Measurements from ENCODE around the gene AOPEP. TPM values are rescaled to one million over a fixed set of nuclear protein-coding genes. Genes with fewer than 3 reads are reported as not detected.

The AOPEP gene
- total RNA-seq, 2 experiments from 2014 or later = 6.9 to 7.0 TPM

GRCh38 chr9:94771096-94771495 is 44.6 kb downstream of the AOPEP start:
- Mint-ChIP-seq H3K4me1 (ENCODE audit: low read depth) (no peaks in the 10 kb centered on the region), H3K4me3 (no peak overlapping the region), H3K9me3 (no peaks in the 10 kb centered on the region), H3K27me3 (no peaks in the 10 kb centered on the region), H3K36me3 (ENCODE audit: low read depth) (peaks cover 11% of the 10 kb centered on the region), H3K27ac (no peak overlapping the region)
- intact Hi-C loops (cut with DNase I, micrococcal nuclease) = no loop called here
- POLR2A ChIA-PET = no interaction called here
- CTCF ChIA-PET = no interaction called here
- Histone ChIP-seq H3K36me3 (ENCODE audit: insufficient read depth, low read length) (no peaks in the 10 kb centered on the region), H3K4me1 (ENCODE audit: insufficient read depth, low read length) (no peaks in the 10 kb centered on the region), H3K9me3 (ENCODE audit: control insufficient read depth in 1 of 2, insufficient read depth in 1 of 2, low read length in 2 of 2) (peaks cover 0 to 2% of the 10 kb centered on the region in 2 experiments), H3K4me3 (ENCODE audit: low read length) (no peak overlapping the region), H3K27ac (ENCODE audit: low read depth in 1 of 2, low read length in 2 of 2) (no peak overlapping the region), H3K27me3 (ENCODE audit: control insufficient read depth in 1 of 2, insufficient read depth in 2 of 2, low read length in 2 of 2) (no peaks in the 10 kb centered on the region)
- DNase-seq = no peak
- TF ChIP-seq, protein P1, sequence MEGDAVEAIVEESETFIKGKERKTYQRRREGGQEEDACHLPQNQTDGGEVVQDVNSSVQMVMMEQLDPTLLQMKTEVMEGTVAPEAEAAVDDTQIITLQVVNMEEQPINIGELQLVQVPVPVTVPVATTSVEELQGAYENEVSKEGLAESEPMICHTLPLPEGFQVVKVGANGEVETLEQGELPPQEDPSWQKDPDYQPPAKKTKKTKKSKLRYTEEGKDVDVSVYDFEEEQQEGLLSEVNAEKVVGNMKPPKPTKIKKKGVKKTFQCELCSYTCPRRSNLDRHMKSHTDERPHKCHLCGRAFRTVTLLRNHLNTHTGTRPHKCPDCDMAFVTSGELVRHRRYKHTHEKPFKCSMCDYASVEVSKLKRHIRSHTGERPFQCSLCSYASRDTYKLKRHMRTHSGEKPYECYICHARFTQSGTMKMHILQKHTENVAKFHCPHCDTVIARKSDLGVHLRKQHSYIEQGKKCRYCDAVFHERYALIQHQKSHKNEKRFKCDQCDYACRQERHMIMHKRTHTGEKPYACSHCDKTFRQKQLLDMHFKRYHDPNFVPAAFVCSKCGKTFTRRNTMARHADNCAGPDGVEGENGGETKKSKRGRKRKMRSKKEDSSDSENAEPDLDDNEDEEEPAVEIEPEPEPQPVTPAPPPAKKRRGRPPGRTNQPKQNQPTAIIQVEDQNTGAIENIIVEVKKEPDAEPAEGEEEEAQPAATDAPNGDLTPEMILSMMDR (IDR thresholded peaks at IDR 0.05) = no peak
- no peak for ATAC-seq (ENCODE audit: poor library complexity)

GRCh38 chr9:94772144-94772543 is 45.6 kb downstream of the AOPEP start:
- no peaks in the 10 kb centered on the region for H3K36me3 ChIP-seq (ENCODE audit: insufficient read depth, low read length)
- ChIA-PET CTCF (no interaction called here), POLR2A (no interaction called here)
- Mint-ChIP-seq H3K27ac (no peak overlapping the region), H3K9me3 (no peaks in the 10 kb centered on the region), H3K4me3 (no peak overlapping the region), H3K27me3 (no peaks in the 10 kb centered on the region), H3K36me3 (ENCODE audit: low read depth) (peaks cover 8% of the 10 kb centered on the region), H3K4me1 (ENCODE audit: low read depth) (no peaks in the 10 kb centered on the region)
- H3K27ac ChIP-seq (ENCODE audit: low read depth in 1 of 2, low read length in 2 of 2) = no peak overlapping the region
- TF ChIP-seq, protein P1 (IDR thresholded peaks at IDR 0.05) = no peak
- no peaks in the 10 kb centered on the region for H3K9me3 ChIP-seq (ENCODE audit: control insufficient read depth in 1 of 2, insufficient read depth in 1 of 2, low read length in 2 of 2)
- no peaks in the 10 kb centered on the region for H3K27me3 ChIP-seq (ENCODE audit: control insufficient read depth in 1 of 2, insufficient read depth in 2 of 2, low read length in 2 of 2)
- ATAC-seq (ENCODE audit: poor library complexity) (no peak), DNase-seq (no peak)
- no peak overlapping the region for H3K4me3 ChIP-seq (ENCODE audit: low read length)
- intact Hi-C loops (cut with DNase I, micrococcal nuclease) = no loop called here
- no peaks in the 10 kb centered on the region for H3K4me1 ChIP-seq (ENCODE audit: insufficient read depth, low read length)

GRCh38 chr9:94772639-94773303 is 46.3 kb downstream of the AOPEP start:
- no peak overlapping the region for H3K27ac Mint-ChIP-seq
- TF ChIP-seq, protein P1 (IDR thresholded peaks at IDR 0.05) = no peak
- Histone ChIP-seq H3K9me3 (ENCODE audit: control insufficient read depth in 1 of 2, insufficient read depth in 1 of 2, low read length in 2 of 2) (no peaks in the 10 kb centered on the region), H3K27ac (ENCODE audit: low read depth in 1 of 2, low read length in 2 of 2) (no peak overlapping the region), H3K4me3 (ENCODE audit: low read length) (no peak overlapping the region), H3K4me1 (ENCODE audit: insufficient read depth, low read length) (no peaks in the 10 kb centered on the region), H3K36me3 (ENCODE audit: insufficient read depth, low read length) (no peaks in the 10 kb centered on the region), H3K27me3 (ENCODE audit: control insufficient read depth in 1 of 2, insufficient read depth in 2 of 2, low read length in 2 of 2) (no peaks in the 10 kb centered on the region)
- ChIA-PET POLR2A (no interaction called here), CTCF (no interaction called here)
- DNase-seq (no peak), ATAC-seq (ENCODE audit: poor library complexity) (no peak)
- intact Hi-C loops (cut with DNase I, micrococcal nuclease) = no loop called here
- H3K36me3 Mint-ChIP-seq (ENCODE audit: low read depth) = peaks cover 6% of the 10 kb centered on the region
- H3K4me1 Mint-ChIP-seq (ENCODE audit: low read depth) = no peaks in the 10 kb centered on the region
- H3K4me3 Mint-ChIP-seq = no peak overlapping the region
- no peaks in the 10 kb centered on the region for H3K27me3 Mint-ChIP-seq
- no peaks in the 10 kb centered on the region for H3K9me3 Mint-ChIP-seq

Measured in CD4-positive, alpha-beta T cell (primary cell).